Measurements from ENCODE around the gene AP2B1.
A peak's percentile ranks its signal among the peaks of the same experiment; 100 is the strongest.
"Not testable (repeated sequence)": the region's sequence is repeated elsewhere in the genome, so short reads cannot be mapped to it uniquely, and the experiment has no call there.

The AP2B1 gene

GRCh38 chr17:35596072-35596471, 8.9 kb downstream of the AP2B1 start:
- no peak for TF ChIP-seq POLR2A (IDR thresholded peaks at IDR 0.05; ENCODE audit: low read length)
- TF ChIP-seq GATA1 (IDR thresholded peaks at IDR 0.05; ENCODE audit: low read depth, low read length), result no peak
- no peak for DNase-seq

DNA sequence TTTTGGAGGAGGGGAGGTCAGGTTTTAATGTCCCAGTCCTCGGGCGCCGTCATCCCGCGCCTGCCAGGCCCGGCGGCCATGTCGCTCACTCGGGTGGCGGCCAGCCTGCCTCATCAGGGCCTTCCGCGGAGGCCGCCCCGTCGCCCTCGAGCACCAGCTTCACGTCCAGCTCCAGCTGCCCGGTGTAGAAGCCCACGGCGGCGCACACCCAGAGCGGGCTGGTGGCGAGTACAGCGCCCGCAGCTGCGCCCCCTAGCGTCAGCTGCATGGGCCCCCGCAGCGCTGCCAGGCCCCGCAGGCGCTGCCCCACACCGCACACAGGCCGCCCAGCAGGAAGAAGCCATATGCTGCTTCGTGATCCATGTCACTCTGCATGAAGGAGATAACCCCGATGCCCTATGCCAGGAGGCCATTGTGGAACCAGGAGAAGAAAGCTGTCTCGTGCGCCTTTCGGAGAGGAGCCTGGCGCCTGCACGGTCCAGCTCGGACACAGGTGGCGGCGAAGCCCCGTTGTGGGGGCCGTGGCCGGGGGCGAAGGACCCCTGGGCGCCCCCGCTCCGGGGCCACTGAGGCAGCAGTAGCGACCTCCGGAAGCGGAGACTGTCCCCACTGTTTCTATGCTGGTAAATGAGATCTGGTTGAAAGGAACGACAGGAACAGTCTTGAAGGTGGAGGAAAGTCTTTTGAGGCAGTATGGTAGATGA, 9.6 kb downstream of the AP2B1 start:
- DNase-seq, result no peak
- no peak for TF ChIP-seq POLR2A (IDR thresholded peaks at IDR 0.05; ENCODE audit: low read length)
- no peak for TF ChIP-seq GATA1 (IDR thresholded peaks at IDR 0.05; ENCODE audit: low read depth, low read length)

- DNase-seq, result no peak
- no peak for TF ChIP-seq GATA1 (IDR thresholded peaks at IDR 0.05; ENCODE audit: low read depth, low read length)
- TF ChIP-seq POLR2A (IDR thresholded peaks at IDR 0.05; ENCODE audit: low read length), result no peak
Measured at GRCh38 chr17:35597604-35598003, 10.5 kb downstream of the AP2B1 start.

GRCh38 chr17:35603674-35604073, 16.6 kb downstream of the AP2B1 start:
- DNase-seq, result no peak
- TF ChIP-seq GATA1 (IDR thresholded peaks at IDR 0.05; ENCODE audit: low read depth, low read length), result no peak
- TF ChIP-seq POLR2A (IDR thresholded peaks at IDR 0.05; ENCODE audit: low read length), result no peak

DNA sequence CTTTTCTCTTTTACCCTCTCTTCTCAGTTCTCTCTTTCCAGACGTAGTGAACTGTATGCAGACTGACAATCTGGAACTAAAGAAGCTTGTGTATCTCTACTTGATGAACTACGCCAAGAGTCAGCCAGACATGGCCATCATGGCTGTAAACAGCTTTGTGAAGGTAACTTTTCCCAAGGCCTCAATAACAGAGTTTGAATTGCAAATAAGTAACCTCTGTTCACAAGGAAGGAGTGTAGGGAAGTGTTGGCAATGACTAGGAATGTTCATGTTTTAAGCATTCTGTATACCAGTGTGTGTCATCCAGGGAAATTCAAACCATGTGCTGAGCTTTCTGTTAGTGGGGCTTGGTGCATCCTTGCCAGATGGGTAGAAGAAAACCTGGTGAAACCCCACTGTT, 18.6 kb downstream of the AP2B1 start:
- DNase-seq, result no peak
- no peak for TF ChIP-seq GATA1 (IDR thresholded peaks at IDR 0.05; ENCODE audit: low read depth, low read length)

DNA sequence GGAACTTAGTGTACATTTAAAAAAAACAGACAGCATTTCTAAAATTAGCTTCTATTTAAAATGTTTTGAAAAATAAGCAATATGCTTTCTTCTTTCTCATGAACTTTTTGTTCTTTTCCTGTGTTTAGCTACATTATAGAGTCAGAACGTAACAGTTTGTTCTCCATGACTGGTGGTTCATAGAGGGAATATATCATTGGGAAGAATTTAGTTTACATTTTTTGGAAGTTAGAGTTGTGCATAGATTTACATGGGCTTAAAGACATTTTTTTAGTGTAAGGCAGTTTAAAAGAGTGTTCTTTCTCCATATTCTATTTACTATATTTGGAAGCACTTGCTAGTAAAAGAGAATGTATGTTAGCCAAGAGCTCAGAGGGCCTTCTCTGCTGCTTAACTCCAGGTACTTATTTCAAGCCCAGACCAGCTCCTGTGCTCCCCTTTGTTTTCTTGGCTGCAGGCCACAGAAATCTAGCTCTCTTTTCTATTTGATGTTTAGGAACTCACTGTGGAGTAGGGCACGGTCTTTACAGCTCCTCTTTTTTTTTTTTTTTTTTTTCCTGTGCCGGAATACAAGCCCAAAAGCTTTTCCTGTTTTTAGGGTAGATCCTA, 20.2 kb downstream of the AP2B1 start:
- TF ChIP-seq GATA1 (IDR thresholded peaks at IDR 0.05; ENCODE audit: low read depth, low read length), result no peak
- no peak for TF ChIP-seq POLR2A (IDR thresholded peaks at IDR 0.05; ENCODE audit: low read length)
- no peak for DNase-seq

DNA sequence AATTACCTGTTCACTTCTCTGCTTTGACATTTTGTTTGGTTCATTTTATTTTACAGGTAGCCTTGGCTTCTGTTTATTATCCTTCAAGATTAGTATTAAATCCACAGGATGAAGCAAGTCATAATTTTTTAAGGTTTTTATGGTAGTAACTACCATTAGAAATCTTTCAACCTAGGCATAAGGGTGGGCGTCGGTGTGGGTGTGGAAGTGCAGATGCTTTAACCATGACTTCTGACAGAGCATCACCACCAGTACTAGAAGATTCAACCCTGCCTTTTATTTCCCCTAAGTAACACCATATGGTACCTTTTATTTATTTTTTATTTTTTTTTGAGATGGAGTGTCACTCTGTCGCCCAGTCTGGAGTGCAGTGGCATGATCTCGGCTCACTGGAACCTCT, 22.7 kb downstream of the AP2B1 start:
- no peak for DNase-seq
- TF ChIP-seq GATA1 (IDR thresholded peaks at IDR 0.05; ENCODE audit: low read depth, low read length), result no peak
- no peak for TF ChIP-seq POLR2A (IDR thresholded peaks at IDR 0.05; ENCODE audit: low read length)

- not testable (repeated sequence) for DNase-seq
Measured at GRCh38 chr17:35610746-35611145, 23.6 kb downstream of the AP2B1 start.

GRCh38 chr17:35612924-35613521, 25.9 kb downstream of the AP2B1 start:
- DNase-seq, result peak; percentile 59 to 73

GRCh38 chr17:35614810-35615209, 27.7 kb downstream of the AP2B1 start:
- no peak for DNase-seq

More at GRCh38 chr17:35612924-35613521, 25.9 kb downstream of the AP2B1 start:
- TF ChIP-seq POLR2A (IDR thresholded peaks at IDR 0.05; ENCODE audit: low read length) (no peak), GATA1 (IDR thresholded peaks at IDR 0.05; ENCODE audit: low read depth, low read length) (no peak)

DNA sequence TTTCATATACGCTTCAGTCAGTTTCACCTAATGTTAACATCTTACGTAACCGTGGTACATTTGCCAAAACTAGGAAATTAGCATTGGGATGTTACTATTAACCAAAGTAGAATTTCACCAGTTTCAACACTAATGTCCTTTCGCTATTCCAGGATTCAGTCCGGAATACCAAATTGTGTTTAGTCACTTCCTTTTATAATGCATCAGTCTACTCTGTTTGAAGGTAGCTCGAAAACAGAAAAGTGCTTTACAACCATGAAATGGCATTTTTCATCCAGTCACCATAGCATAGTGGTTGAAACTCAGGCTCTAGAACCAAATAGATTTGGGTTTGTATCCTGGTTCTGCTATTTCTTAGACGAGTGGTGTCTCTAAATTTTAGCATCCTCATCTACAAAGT, 29.4 kb downstream of the AP2B1 start:
- peak; percentile 4 to 31 for DNase-seq
- TF ChIP-seq GATA1 (IDR thresholded peaks at IDR 0.05; ENCODE audit: low read depth, low read length) (no peak), POLR2A (IDR thresholded peaks at IDR 0.05; ENCODE audit: low read length) (no peak)

More at GRCh38 chr17:35614810-35615209, 27.7 kb downstream of the AP2B1 start:
- no peak for TF ChIP-seq GATA1 (IDR thresholded peaks at IDR 0.05; ENCODE audit: low read depth, low read length)
- TF ChIP-seq POLR2A (IDR thresholded peaks at IDR 0.05; ENCODE audit: low read length), result no peak

DNA sequence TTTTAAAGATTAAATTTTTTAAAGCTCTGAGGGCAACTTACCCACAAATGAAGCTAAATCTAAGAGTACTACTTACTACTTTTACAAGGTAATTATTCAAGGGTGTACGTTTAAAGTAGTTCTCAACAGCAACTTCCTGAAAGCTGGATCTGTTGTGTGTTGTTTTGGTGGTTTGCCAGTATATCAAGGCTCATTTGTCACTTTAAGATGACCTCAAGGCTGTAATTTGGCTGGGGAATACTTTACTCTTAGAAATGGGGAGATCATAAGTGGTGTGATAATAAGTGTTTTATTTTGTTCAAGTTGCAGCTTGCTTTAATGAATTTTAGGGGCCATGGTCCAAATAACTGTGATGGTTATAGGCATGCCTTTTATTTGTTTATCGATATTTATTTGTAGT, 30.4 kb downstream of the AP2B1 start:
- no peak for DNase-seq
- TF ChIP-seq GATA1 (IDR thresholded peaks at IDR 0.05; ENCODE audit: low read depth, low read length) (no peak), POLR2A (IDR thresholded peaks at IDR 0.05; ENCODE audit: low read length) (no peak)

GRCh38 chr17:35618628-35619027, 31.5 kb downstream of the AP2B1 start:
- no peak for DNase-seq
- TF ChIP-seq POLR2A (IDR thresholded peaks at IDR 0.05; ENCODE audit: low read length), result no peak
- TF ChIP-seq GATA1 (IDR thresholded peaks at IDR 0.05; ENCODE audit: low read depth, low read length), result no peak

DNA sequence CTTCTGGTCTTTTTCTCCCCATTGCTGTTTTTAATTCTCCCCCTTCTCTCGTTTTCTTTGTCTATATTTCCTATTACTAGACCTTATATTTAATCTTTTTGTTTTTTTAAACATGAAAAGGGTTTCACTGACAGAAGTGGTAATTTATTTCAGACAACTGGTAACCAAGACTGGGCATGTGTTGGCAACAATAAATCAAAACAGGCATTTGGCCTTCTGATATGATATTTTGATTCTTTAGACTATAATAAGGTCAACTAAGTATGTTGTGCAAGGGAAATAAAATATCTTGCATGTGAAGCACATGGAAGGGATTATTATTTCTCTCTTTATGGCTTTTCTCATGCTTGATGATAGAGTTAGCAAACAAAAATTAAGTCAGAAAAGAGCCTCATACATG, 34.6 kb downstream of the AP2B1 start:
- no peak for DNase-seq
- TF ChIP-seq POLR2A (IDR thresholded peaks at IDR 0.05; ENCODE audit: low read length) (no peak), GATA1 (IDR thresholded peaks at IDR 0.05; ENCODE audit: low read depth, low read length) (no peak)

DNA sequence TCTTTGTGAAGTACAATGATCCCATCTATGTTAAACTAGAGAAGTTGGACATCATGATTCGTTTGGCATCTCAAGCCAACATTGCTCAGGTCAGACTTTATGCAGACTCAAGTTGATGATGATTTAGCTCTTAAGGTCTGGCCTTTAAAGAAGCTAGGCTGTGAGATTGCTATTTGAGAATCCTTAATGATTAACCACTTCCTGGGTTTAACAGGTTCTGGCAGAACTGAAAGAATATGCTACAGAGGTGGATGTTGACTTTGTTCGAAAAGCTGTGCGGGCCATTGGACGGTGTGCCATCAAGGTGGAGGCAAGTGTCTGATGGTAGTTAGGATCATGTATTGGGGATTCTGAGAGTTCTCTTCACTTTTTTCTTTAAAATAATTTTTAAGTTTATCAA, 40.3 kb downstream of the AP2B1 start:
- no peak for TF ChIP-seq POLR2A (IDR thresholded peaks at IDR 0.05; ENCODE audit: low read length)
- TF ChIP-seq GATA1 (IDR thresholded peaks at IDR 0.05; ENCODE audit: low read depth, low read length), result no peak
- no peak for DNase-seq

Data from erythroblast (primary cell).